HG03520 (cell line): ENCODE measurements around the gene MS4A13.
"Not testable (repeated sequence)": the region's sequence is repeated elsewhere in the genome, so short reads cannot be mapped to it uniquely, and the experiment has no call there.

Experiments
- ATAC-seq: cut with Tn5 transposase; IDR thresholded peaks from one replicate; pipeline ENCODE4 v1.9.1; 2021; ENCODE audit warnings: mild to moderate bottlenecking, moderate library complexity; ENCODE audit not compliant: unreplicated experiment

The MS4A13 gene

DNA sequence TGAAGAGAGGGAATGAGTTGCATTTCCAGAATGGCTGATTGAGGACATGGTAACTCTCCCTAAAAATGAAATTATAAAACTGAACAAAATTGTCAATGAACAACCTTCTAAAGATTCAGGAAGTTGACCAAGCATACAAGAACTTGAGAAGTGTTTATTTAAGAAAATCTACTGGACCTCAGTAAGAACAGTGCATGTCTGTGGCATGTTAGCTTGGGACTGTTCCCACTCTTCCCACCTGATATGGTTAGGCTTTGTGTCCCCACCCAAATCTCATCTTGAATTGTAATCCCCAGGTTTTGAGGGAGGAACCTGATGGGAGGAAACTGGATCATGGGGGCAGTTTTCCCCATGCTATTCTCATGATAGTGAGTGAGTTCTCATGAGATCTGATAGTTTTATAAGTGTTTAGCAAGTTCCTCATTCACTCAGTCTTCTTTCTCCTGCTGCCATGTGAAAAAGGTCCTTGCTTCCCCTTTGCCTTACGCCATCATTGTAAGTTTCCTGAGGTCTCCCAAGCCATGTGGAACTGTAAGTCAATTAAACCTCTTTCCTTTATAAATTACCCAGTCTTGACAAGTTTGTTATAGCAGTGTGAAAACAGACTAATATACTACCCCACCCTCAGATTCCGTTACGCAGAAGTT is 15.4 kb downstream of the MS4A13 start:
- ATAC-seq, result no peak

GRCh38 chr11:60532383-60532782 is 17.2 kb downstream of the MS4A13 start:
- ATAC-seq, result not testable (repeated sequence)

GRCh38 chr11:60538627-60539026 is 23.4 kb downstream of the MS4A13 start:
- not testable (repeated sequence) for ATAC-seq

DNA sequence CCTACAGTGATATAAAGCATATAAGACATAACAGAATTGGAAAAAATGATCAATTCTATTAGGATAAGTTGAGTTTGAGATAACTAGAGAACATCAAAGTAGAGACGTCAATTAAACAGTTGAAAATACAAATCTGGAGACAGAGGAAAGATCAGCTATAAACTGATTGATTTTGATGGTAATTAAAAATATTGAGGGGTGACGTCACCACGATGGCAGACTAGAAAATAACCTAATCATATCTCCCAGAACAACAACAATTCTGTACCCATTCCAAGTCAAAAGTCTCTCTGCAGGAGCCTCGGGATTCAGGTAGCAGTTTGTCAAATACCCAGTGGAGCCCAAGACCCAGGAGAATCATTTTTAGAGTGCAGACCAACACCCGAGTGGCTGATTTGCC is 28.9 kb downstream of the MS4A13 start:
- ATAC-seq, result no peak

DNA sequence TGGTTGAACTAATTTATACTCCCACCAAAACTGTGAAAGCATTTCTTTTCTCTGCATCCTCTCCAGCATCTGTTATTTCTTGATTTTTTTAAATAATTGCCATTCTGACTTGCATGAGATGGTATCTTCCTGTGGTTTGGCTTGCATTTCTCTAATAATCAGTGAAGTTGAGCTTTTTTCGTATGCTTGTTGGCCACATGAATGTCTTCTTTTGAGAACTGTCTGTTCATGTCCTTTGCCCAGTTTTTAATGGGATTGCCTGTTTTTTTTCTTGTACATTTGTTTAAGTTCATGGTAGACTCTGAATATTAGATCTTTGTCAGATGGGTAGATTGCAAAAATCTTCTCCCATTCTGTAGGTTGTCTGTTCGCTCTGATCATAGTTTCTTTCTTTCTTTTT is 46.1 kb downstream of the MS4A13 start:
- ATAC-seq, result no peak

GRCh38 chr11:60563553-60564235 is 48.5 kb downstream of the MS4A13 start:
- ATAC-seq, result no peak

- no peak for ATAC-seq
Observed at GRCh38 chr11:60566776-60567175, 51.6 kb downstream of the MS4A13 start.

GRCh38 chr11:60570970-60571369 is 55.8 kb downstream of the MS4A13 start:
- ATAC-seq, result no peak

DNA sequence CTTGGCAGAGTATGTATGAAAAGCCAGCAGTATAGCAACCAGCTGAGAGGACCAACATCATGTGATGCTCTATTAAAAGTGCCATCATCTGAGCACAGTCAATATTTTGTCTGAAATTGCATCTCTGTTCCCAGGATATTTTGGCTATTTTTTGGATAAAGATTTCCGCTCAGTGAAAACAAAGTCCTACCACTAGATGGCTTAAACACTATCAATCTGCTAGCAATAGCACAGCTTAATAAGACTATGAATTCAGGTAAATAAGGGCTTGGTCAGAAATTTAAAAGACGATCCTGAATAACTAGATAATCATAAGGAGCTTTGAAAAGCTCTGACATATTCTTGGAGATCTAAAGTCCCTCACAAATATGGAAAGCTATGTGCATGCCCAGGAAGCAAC is 74.4 kb downstream of the MS4A13 start:
- ATAC-seq, result no peak
